Activated CD8-positive, alpha-beta T cell treated with anti-CD3 and anti-CD28 coated beads, Interleukin-2, amount 10 ng/mL, durations not matched to agents 7 days and 5 days (primary cell): ENCODE measurements around the gene SIX4. TPM values are rescaled to one million over a fixed set of nuclear protein-coding genes. Genes with fewer than 3 reads are reported as not detected.
A peak's percentile ranks its signal among the peaks of the same experiment; 100 is the strongest.

Source experiments
- ATAC-seq: fragments of 150-1000 bp; cut with Tn5 transposase; one replicate; pipeline ENCODE4 v1.10.0; 2021; ENCODE audit warnings: moderate library complexity
- CTCF ChIA-PET: fragments of 350-600 bp; sonication (Branson Sonifier 250); formaldehyde crosslinking; loops from one replicate; lab custom pipeline; 2021; ENCODE audit warnings: antibody characterized with exemption; lab: Charles Lee
- POLR2A ChIA-PET: fragments of 350-600 bp; sonication (Branson Sonifier 250); formaldehyde crosslinking; loops from one replicate; lab custom pipeline; 2021; ENCODE audit warnings: antibody characterized with exemption; lab: Charles Lee
- DNase-seq: peaks from one replicate; pipeline ENCODE4 v3.0.0-alpha.2; 2020
- H3K27ac Mint-ChIP-seq: one replicate; pipeline ENCODE4 v1.8.0; 2021; ENCODE audit warnings: mild to moderate bottlenecking, mixed read lengths
- H3K27me3 Mint-ChIP-seq: one replicate; pipeline ENCODE4 v1.8.0; 2021; ENCODE audit warnings: low read depth, mixed read lengths
- H3K36me3 Mint-ChIP-seq: one replicate; pipeline ENCODE4 v1.8.0; 2021; ENCODE audit warnings: low read depth, mixed read lengths
- H3K4me1 Mint-ChIP-seq: one replicate; pipeline ENCODE4 v1.8.0; 2021; ENCODE audit warnings: low read depth, mixed read lengths
- H3K4me3 Mint-ChIP-seq: one replicate; pipeline ENCODE4 v1.8.0; 2021; ENCODE audit warnings: mild to moderate bottlenecking, mixed read lengths
- H3K9me3 Mint-ChIP-seq: one replicate; pipeline ENCODE4 v1.8.0; 2022; ENCODE audit warnings: mixed read lengths; ENCODE audit not compliant: insufficient read depth
- total RNA-seq, 2 experiments: library from RNA; stranded (reverse); gene quantifications; one replicate each; pipeline ENCODE4 v1.2.3, GENCODE V29; 2021

The SIX4 gene
- total RNA-seq, 2 experiments from 2014 or later: 0.10 TPM; not detected in 1

- Mint-ChIP-seq H3K9me3 (no peaks in the 10 kb centered on the region), H3K4me1 (peaks cover 24% of the 10 kb centered on the region), H3K27me3 (peaks cover 57% of the 10 kb centered on the region), H3K4me3 (peak overlapping the region; percentile 39), H3K27ac (no peak overlapping the region), H3K36me3 (no peaks in the 10 kb centered on the region)
- DNase-seq (no peak), ATAC-seq (no peak)
- ChIA-PET POLR2A (no interaction called here), CTCF (interaction anchor here (0.5 kb wide), 1 partner anchor 162 kb away, joined by 4 read pairs; no protein-coding TSS in a partner anchor)
Observed at GRCh38 chr14:60720962-60721325, 3.2 kb downstream of the SIX4 start.

- Mint-ChIP-seq H3K27ac (no peak overlapping the region), H3K4me1 (peaks cover 24% of the 10 kb centered on the region), H3K36me3 (no peaks in the 10 kb centered on the region), H3K4me3 (no peak overlapping the region), H3K9me3 (no peaks in the 10 kb centered on the region), H3K27me3 (peaks cover 59% of the 10 kb centered on the region)
- DNase-seq: no peak
- no peak for ATAC-seq
- POLR2A ChIA-PET: no interaction called here
- CTCF ChIA-PET: no interaction called here
Observed at GRCh38 chr14:60720391-60720790, 3.8 kb downstream of the SIX4 start.

GRCh38 chr14:60713513-60713912 lies 10.6 kb downstream of the SIX4 start:
- CTCF ChIA-PET: no interaction called here
- ATAC-seq (no peak), DNase-seq (no peak)
- no peak overlapping the region for H3K4me3 Mint-ChIP-seq
- no peaks in the 10 kb centered on the region for H3K4me1 Mint-ChIP-seq
- POLR2A ChIA-PET: no interaction called here
- no peak overlapping the region for H3K27ac Mint-ChIP-seq
- H3K27me3 Mint-ChIP-seq: peaks cover 36% of the 10 kb centered on the region
- H3K9me3 Mint-ChIP-seq: no peaks in the 10 kb centered on the region
- H3K36me3 Mint-ChIP-seq: no peaks in the 10 kb centered on the region

- Mint-ChIP-seq H3K4me3 (no peak overlapping the region), H3K4me1 (no peaks in the 10 kb centered on the region), H3K27me3 (peaks cover 40% of the 10 kb centered on the region), H3K36me3 (no peaks in the 10 kb centered on the region), H3K9me3 (no peaks in the 10 kb centered on the region), H3K27ac (no peak overlapping the region)
- DNase-seq (no peak), ATAC-seq (no peak)
- ChIA-PET POLR2A (no interaction called here), CTCF (no interaction called here)
Observed at GRCh38 chr14:60710494-60710893, 13.7 kb downstream of the SIX4 start.

- ATAC-seq (no peak), DNase-seq (no peak)
- Mint-ChIP-seq H3K36me3 (no peaks in the 10 kb centered on the region), H3K9me3 (no peaks in the 10 kb centered on the region), H3K4me1 (no peaks in the 10 kb centered on the region), H3K27me3 (peaks cover 27% of the 10 kb centered on the region), H3K27ac (no peak overlapping the region), H3K4me3 (no peak overlapping the region)
- CTCF ChIA-PET: no interaction called here
- POLR2A ChIA-PET: no interaction called here
Observed at GRCh38 chr14:60707858-60708257, 16.3 kb downstream of the SIX4 start.

- POLR2A ChIA-PET: no interaction called here
- H3K27ac Mint-ChIP-seq: no peak overlapping the region
- no peak overlapping the region for H3K4me3 Mint-ChIP-seq
- CTCF ChIA-PET: no interaction called here
- H3K4me1 Mint-ChIP-seq: no peaks in the 10 kb centered on the region
- H3K27me3 Mint-ChIP-seq: peaks cover 20% of the 10 kb centered on the region
- peaks cover 6% of the 10 kb centered on the region for H3K9me3 Mint-ChIP-seq
- H3K36me3 Mint-ChIP-seq: no peaks in the 10 kb centered on the region
- DNase-seq: no peak
- ATAC-seq: no peak
Observed at GRCh38 chr14:60705100-60705499, 19.1 kb downstream of the SIX4 start.

GRCh38 chr14:60700598-60700997 lies 23.6 kb downstream of the SIX4 start:
- DNase-seq: no peak
- H3K27me3 Mint-ChIP-seq: peaks cover 15% of the 10 kb centered on the region
- ATAC-seq: no peak
- POLR2A ChIA-PET: no interaction called here
- no peaks in the 10 kb centered on the region for H3K36me3 Mint-ChIP-seq
- H3K27ac Mint-ChIP-seq: no peak overlapping the region
- no peak overlapping the region for H3K4me3 Mint-ChIP-seq
- no peaks in the 10 kb centered on the region for H3K4me1 Mint-ChIP-seq
- CTCF ChIA-PET: no interaction called here
- H3K9me3 Mint-ChIP-seq: peaks cover 8% of the 10 kb centered on the region

- ATAC-seq (no peak), DNase-seq (no peak)
- POLR2A ChIA-PET: no interaction called here
- no peak overlapping the region for H3K27ac Mint-ChIP-seq
- CTCF ChIA-PET: no interaction called here
- H3K36me3 Mint-ChIP-seq: no peaks in the 10 kb centered on the region
- peaks cover 29% of the 10 kb centered on the region for H3K27me3 Mint-ChIP-seq
- H3K4me3 Mint-ChIP-seq: no peak overlapping the region
- H3K4me1 Mint-ChIP-seq: no peaks in the 10 kb centered on the region
- H3K9me3 Mint-ChIP-seq: peaks cover 4% of the 10 kb centered on the region
Observed at GRCh38 chr14:60695327-60695726, 28.8 kb downstream of the SIX4 start.

GRCh38 chr14:60691383-60692113 lies 32.6 kb downstream of the SIX4 start:
- Mint-ChIP-seq H3K9me3 (no peaks in the 10 kb centered on the region), H3K4me3 (no peak overlapping the region), H3K27me3 (peaks cover 16% of the 10 kb centered on the region), H3K36me3 (no peaks in the 10 kb centered on the region), H3K4me1 (no peaks in the 10 kb centered on the region), H3K27ac (no peak overlapping the region)
- DNase-seq: no peak
- ATAC-seq: no peak
- CTCF ChIA-PET: no interaction called here
- POLR2A ChIA-PET: interaction anchor here (0.6 kb wide), 1 partner anchor 62 kb away, joined by 3 read pairs; no protein-coding TSS in a partner anchor

- Mint-ChIP-seq H3K9me3 (no peaks in the 10 kb centered on the region), H3K27me3 (peaks cover 3% of the 10 kb centered on the region), H3K4me1 (no peaks in the 10 kb centered on the region), H3K36me3 (no peaks in the 10 kb centered on the region), H3K27ac (no peak overlapping the region), H3K4me3 (no peak overlapping the region)
- ATAC-seq (no peak), DNase-seq (no peak)
- ChIA-PET CTCF (no interaction called here), POLR2A (no interaction called here)
Observed at GRCh38 chr14:60686865-60687264, 37.3 kb downstream of the SIX4 start.

- no peak overlapping the region for H3K27ac Mint-ChIP-seq
- no peak for DNase-seq
- H3K4me3 Mint-ChIP-seq: no peak overlapping the region
- peaks cover 11% of the 10 kb centered on the region for H3K27me3 Mint-ChIP-seq
- ATAC-seq: no peak
- no peaks in the 10 kb centered on the region for H3K4me1 Mint-ChIP-seq
- H3K36me3 Mint-ChIP-seq: no peaks in the 10 kb centered on the region
- ChIA-PET POLR2A (no interaction called here), CTCF (no interaction called here)
- H3K9me3 Mint-ChIP-seq: no peaks in the 10 kb centered on the region
Observed at GRCh38 chr14:60684203-60684602, 39.9 kb downstream of the SIX4 start.

GRCh38 chr14:60681271-60681670 lies 42.9 kb downstream of the SIX4 start:
- ATAC-seq: no peak
- Mint-ChIP-seq H3K27ac (no peak overlapping the region), H3K4me1 (no peaks in the 10 kb centered on the region), H3K27me3 (peaks cover 11% of the 10 kb centered on the region), H3K9me3 (no peaks in the 10 kb centered on the region), H3K4me3 (no peak overlapping the region), H3K36me3 (no peaks in the 10 kb centered on the region)
- ChIA-PET POLR2A (no interaction called here), CTCF (no interaction called here)
- DNase-seq: no peak
